ENCODE results near the gene TSEN2. TPM values are rescaled to one million over a fixed set of nuclear protein-coding genes. Genes with fewer than 3 reads are reported as not detected.

The TSEN2 gene
- total RNA-seq, 1 donor from 2014 or later = 21.3 TPM

DNA sequence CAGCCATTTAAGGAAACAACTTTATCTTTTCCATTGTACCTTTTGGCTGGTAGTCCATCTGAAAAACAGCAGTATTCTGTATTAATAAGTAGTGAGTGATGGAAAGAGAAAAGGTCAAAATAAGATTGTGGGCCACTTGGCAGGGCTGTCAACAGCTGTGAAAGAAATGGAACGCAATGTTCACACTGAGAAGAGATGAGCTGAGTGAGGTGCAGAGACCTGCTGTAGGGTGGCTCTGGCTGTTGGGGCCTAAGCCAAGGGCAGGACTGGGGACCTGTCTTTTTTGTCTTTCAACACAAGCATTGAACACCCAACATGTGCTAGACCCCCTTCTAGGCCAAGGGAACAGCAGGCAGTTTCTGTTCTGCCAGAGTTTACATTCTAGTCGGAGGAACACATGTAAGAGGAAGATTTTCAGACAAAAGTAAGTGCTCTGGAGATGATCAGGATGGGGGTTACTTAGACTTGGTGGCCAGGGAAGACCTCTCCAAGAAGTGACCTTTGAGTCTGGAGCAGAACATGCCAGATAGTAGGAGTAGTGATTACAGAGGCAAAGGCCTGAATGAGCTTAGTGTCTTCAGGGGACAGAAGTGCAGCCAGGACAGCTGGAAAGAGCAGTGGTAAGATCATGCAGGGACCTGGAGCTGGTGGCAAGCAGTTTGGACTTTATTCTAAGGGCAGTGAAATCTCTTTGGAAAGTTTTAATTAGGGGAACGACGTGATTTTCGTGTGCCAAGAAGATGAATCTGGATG, 29.6 kb downstream of the TSEN2 start:
- H2AFZ ChIP-seq (replicated peaks) = no peak overlapping the region
- no peaks in the 10 kb centered on the region for H3K27me3 ChIP-seq
- no peak for DNase-seq (ENCODE audit: low spot score)
- TF ChIP-seq, protein P1, sequence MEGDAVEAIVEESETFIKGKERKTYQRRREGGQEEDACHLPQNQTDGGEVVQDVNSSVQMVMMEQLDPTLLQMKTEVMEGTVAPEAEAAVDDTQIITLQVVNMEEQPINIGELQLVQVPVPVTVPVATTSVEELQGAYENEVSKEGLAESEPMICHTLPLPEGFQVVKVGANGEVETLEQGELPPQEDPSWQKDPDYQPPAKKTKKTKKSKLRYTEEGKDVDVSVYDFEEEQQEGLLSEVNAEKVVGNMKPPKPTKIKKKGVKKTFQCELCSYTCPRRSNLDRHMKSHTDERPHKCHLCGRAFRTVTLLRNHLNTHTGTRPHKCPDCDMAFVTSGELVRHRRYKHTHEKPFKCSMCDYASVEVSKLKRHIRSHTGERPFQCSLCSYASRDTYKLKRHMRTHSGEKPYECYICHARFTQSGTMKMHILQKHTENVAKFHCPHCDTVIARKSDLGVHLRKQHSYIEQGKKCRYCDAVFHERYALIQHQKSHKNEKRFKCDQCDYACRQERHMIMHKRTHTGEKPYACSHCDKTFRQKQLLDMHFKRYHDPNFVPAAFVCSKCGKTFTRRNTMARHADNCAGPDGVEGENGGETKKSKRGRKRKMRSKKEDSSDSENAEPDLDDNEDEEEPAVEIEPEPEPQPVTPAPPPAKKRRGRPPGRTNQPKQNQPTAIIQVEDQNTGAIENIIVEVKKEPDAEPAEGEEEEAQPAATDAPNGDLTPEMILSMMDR (IDR thresholded peaks at IDR 0.05) = no peak
- TF ChIP-seq EZH2phosphoT487 (IDR thresholded peaks at IDR 0.05) = no peak
- TF ChIP-seq EZH2 (IDR thresholded peaks at IDR 0.05) = no peak
- no peak overlapping the region for H3K4me3 ChIP-seq
- Mint-ChIP-seq H3K27me3 (ENCODE audit: insufficient read depth, low read depth) (no peaks in the 10 kb centered on the region), H3K4me3 (no peak overlapping the region), H3K4me1 (no peaks in the 10 kb centered on the region), H3K36me3 (peaks cover 13% of the 10 kb centered on the region), H3K27ac (no peak overlapping the region), H3K9me3 (no peaks in the 10 kb centered on the region)
- peaks cover 8% of the 10 kb centered on the region for H4K20me1 ChIP-seq (ENCODE audit: low read depth)
- H3K36me3 ChIP-seq = no peaks in the 10 kb centered on the region
- no peak overlapping the region for H3K4me2 ChIP-seq
- no peak overlapping the region for H3K27ac ChIP-seq
- H3K79me2 ChIP-seq (ENCODE audit: low read depth) = no peaks in the 10 kb centered on the region
- H3F3A ChIP-seq (ENCODE audit: low read depth) = no peaks in the 10 kb centered on the region
- no peaks in the 10 kb centered on the region for H3K9me3 ChIP-seq (ENCODE audit: low read depth)
- H3K4me1 ChIP-seq = peaks cover 20% of the 10 kb centered on the region
- H3K9ac ChIP-seq = no peak overlapping the region

DNA sequence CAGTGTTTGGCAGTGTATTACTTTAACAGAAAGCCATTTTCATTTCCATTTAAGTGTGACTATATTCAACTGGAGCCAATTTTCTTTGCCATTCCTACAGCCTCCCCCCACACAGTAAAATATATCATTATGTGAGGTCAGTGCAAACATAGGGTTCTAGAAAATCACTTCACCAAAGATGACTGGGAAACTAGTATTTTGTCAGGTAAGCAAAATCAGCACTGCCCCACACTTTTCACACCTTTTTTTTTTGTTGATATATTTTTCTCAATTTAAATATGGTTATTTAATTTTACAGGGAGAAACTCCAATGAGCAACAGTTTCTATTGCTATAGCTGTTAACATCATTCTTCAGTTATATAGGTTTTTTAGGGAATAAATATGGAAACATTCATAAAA, 31.4 kb downstream of the TSEN2 start:
- Histone ChIP-seq H3K4me3 (no peak overlapping the region), H3K4me2 (no peak overlapping the region), H4K20me1 (ENCODE audit: low read depth) (no peaks in the 10 kb centered on the region), H3F3A (ENCODE audit: low read depth) (no peaks in the 10 kb centered on the region), H3K9ac (no peak overlapping the region), H2AFZ (replicated peaks) (no peak overlapping the region), H3K4me1 (peaks cover 6% of the 10 kb centered on the region), H3K27ac (no peak overlapping the region), H3K79me2 (ENCODE audit: low read depth) (no peaks in the 10 kb centered on the region), H3K36me3 (no peaks in the 10 kb centered on the region), H3K9me3 (ENCODE audit: low read depth) (no peaks in the 10 kb centered on the region), H3K27me3 (no peaks in the 10 kb centered on the region)
- no peak for DNase-seq (ENCODE audit: low spot score)
- Mint-ChIP-seq H3K27ac (no peak overlapping the region), H3K4me1 (no peaks in the 10 kb centered on the region), H3K9me3 (no peaks in the 10 kb centered on the region), H3K4me3 (no peak overlapping the region), H3K27me3 (ENCODE audit: insufficient read depth, low read depth) (no peaks in the 10 kb centered on the region), H3K36me3 (peaks cover 16% of the 10 kb centered on the region)
- TF ChIP-seq EZH2 (IDR thresholded peaks at IDR 0.05) (no peak), EZH2phosphoT487 (IDR thresholded peaks at IDR 0.05) (no peak)
- TF ChIP-seq, protein P1 (IDR thresholded peaks at IDR 0.05) = no peak

DNA sequence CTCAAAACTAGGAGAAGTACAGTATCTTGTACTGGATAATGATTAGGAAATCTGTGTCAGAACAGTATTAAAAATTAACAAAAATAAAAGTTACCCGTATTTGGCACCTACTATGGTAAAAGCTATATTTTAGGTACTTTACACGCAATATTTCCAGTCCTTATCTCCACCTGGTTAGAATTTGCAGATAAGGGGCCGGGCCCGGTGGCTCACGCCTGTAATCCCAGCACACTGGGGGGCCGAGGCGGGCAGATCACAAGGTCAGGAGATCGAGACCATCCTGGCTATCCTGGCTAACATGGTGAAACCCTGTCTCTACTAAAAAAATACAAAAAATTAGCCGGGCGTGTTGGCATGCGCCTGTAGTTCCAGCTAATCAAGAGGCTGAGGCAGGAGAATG, 32.6 kb downstream of the TSEN2 start:
- H4K20me1 ChIP-seq (ENCODE audit: low read depth) = no peaks in the 10 kb centered on the region
- TF ChIP-seq, protein P1 (IDR thresholded peaks at IDR 0.05) = no peak
- no peak for TF ChIP-seq EZH2 (IDR thresholded peaks at IDR 0.05)
- TF ChIP-seq EZH2phosphoT487 (IDR thresholded peaks at IDR 0.05) = no peak
- H3K9me3 ChIP-seq (ENCODE audit: low read depth) = no peaks in the 10 kb centered on the region
- peaks cover 3% of the 10 kb centered on the region for H3K36me3 ChIP-seq
- H3K9ac ChIP-seq = no peak overlapping the region
- no peaks in the 10 kb centered on the region for H3K9me3 Mint-ChIP-seq
- no peak for DNase-seq (ENCODE audit: low spot score)
- H3K36me3 Mint-ChIP-seq = peaks cover 21% of the 10 kb centered on the region
- H3F3A ChIP-seq (ENCODE audit: low read depth) = no peaks in the 10 kb centered on the region
- H3K27me3 Mint-ChIP-seq (ENCODE audit: insufficient read depth, low read depth) = peaks cover 2% of the 10 kb centered on the region
- no peaks in the 10 kb centered on the region for H3K79me2 ChIP-seq (ENCODE audit: low read depth)
- H3K27ac Mint-ChIP-seq = no peak overlapping the region
- H2AFZ ChIP-seq (replicated peaks) = no peak overlapping the region
- no peak overlapping the region for H3K27ac ChIP-seq
- no peaks in the 10 kb centered on the region for H3K27me3 ChIP-seq
- no peaks in the 10 kb centered on the region for H3K4me1 ChIP-seq
- H3K4me2 ChIP-seq = no peak overlapping the region
- H3K4me3 ChIP-seq = no peak overlapping the region
- H3K4me3 Mint-ChIP-seq = no peak overlapping the region
- H3K4me1 Mint-ChIP-seq = no peaks in the 10 kb centered on the region
